ENCODE measurements around the gene PPP5C.

PPP5C gene

GRCh38 chr19:46351241-46352041 is 4.6 kb downstream of the PPP5C start:
- H3K4me3 ChIP-seq (ENCODE audit: control insufficient read depth, low read depth, low read length) = no peak overlapping the region
- DNase-seq (ENCODE audit: low read depth) = peak; percentile 48
- no peak for TF ChIP-seq CTCF (conservative IDR thresholded peaks at IDR 0.05; ENCODE audit: control insufficient read depth, insufficient read depth, low read depth, low read length)

- no peak for DNase-seq (ENCODE audit: low read depth)
- H3K4me3 ChIP-seq (ENCODE audit: control insufficient read depth, low read depth, low read length) = no peak overlapping the region
- no peak for TF ChIP-seq CTCF (conservative IDR thresholded peaks at IDR 0.05; ENCODE audit: control insufficient read depth, insufficient read depth, low read depth, low read length)
Observed at GRCh38 chr19:46353730-46354528, 7.0 kb downstream of the PPP5C start.

- no peak for DNase-seq (ENCODE audit: low read depth)
- H3K4me3 ChIP-seq (ENCODE audit: control insufficient read depth, low read depth, low read length) = no peak overlapping the region
- no peak for TF ChIP-seq CTCF (conservative IDR thresholded peaks at IDR 0.05; ENCODE audit: control insufficient read depth, insufficient read depth, low read depth, low read length)
Observed at GRCh38 chr19:46355234-46356148, 8.6 kb downstream of the PPP5C start.

GRCh38 chr19:46356149-46357055 is 9.5 kb downstream of the PPP5C start:
- TF ChIP-seq CTCF (conservative IDR thresholded peaks at IDR 0.05; ENCODE audit: control insufficient read depth, insufficient read depth, low read depth, low read length) = no peak
- DNase-seq (ENCODE audit: low read depth) = no peak

GRCh38 chr19:46357846-46358583 is 11.1 kb downstream of the PPP5C start:
- peak; percentile 51 for DNase-seq (ENCODE audit: low read depth)
- no peak overlapping the region for H3K4me3 ChIP-seq (ENCODE audit: control insufficient read depth, low read depth, low read length)
- no peak for TF ChIP-seq CTCF (conservative IDR thresholded peaks at IDR 0.05; ENCODE audit: control insufficient read depth, insufficient read depth, low read depth, low read length)

More at GRCh38 chr19:46356149-46357055, 9.5 kb downstream of the PPP5C start:
- H3K4me3 ChIP-seq (ENCODE audit: control insufficient read depth, low read depth, low read length) = no peak overlapping the region

Measured in fibroblast of mammary gland (primary cell).